ENCODE data around the gene UPK3BL1. TPM values are rescaled to one million over a fixed set of nuclear protein-coding genes. Genes with fewer than 3 reads are reported as not detected.
"Not testable (repeated sequence)": the region's sequence is repeated elsewhere in the genome, so short reads cannot be mapped to it uniquely, and the experiment has no call there.

The UPK3BL1 gene, protein sequence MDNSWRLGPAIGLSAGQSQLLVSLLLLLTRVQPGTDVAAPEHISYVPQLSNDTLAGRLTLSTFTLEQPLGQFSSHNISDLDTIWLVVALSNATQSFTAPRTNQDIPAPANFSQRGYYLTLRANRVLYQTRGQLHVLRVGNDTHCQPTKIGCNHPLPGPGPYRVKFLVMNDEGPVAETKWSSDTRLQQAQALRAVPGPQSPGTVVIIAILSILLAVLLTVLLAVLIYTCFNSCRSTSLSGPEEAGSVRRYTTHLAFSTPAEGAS
- total RNA-seq (2021), result 6.8 and 12.4 TPM in 2 replicates
- long read RNA-seq, partial matches to known transcripts, result 0 of 3 reads
- long read RNA-seq, other reads (novel, unspliced or antisense), result 1 of 3 reads

DNA sequence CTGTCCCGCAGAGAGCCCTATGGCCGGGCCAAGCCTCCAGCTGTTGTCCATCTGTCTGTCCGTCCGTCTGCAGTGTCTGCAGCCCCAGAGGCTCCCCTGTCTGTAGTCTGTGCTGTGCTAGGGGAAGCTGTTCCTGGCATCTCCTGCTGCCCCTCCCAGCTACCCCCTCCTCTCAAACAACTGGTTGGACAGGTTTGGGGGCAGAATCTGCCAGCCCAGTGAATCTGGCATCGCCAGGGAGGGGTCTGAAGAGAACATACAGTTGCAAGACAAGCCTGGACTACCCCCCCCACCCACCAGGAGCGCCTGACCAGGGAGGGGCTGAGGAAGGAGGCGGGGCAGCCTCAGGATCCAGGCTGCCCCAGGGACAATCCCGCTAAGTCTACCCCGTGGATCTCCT, at the start of gene UPK3BL1:
Gene UPK3BL1 (minus strand): TSS at position 101 of the 400 bp plus-strand sequence. CDS start 50 bp downstream, at position 51.
- not testable (repeated sequence) for H4K20me1 ChIP-seq (ENCODE audit: control insufficient read depth, insufficient read depth, insufficient read length); H3T11ph ChIP-seq (ENCODE audit: low read length); H4K5ac ChIP-seq (ENCODE audit: insufficient read length, low read depth, low read length); H3K23ac ChIP-seq (ENCODE audit: insufficient read length, low read depth, low read length); H3K23me2 ChIP-seq (ENCODE audit: insufficient read length, low read depth, low read length, poor library complexity, severe bottlenecking); H4K91ac ChIP-seq (ENCODE audit: insufficient read length, low read depth, low read length); DNase-seq; H3K4me1 ChIP-seq (ENCODE audit: insufficient read depth, low read length); H3K4me2 ChIP-seq (ENCODE audit: insufficient read depth, insufficient read length, low read length); H3K9me3 ChIP-seq (ENCODE audit: control insufficient read depth, low read depth, low read length); H3K56ac ChIP-seq (ENCODE audit: insufficient read length, low read depth, low read length); H3K79me1 ChIP-seq (ENCODE audit: insufficient read depth, low read depth, low read length, poor library complexity, severe bottlenecking); H3K9ac ChIP-seq (ENCODE audit: extremely low read depth, insufficient read length, low read length); H3K9me3 Mint-ChIP-seq; H2BK120ac ChIP-seq (ENCODE audit: low read depth, low read length, poor library complexity, severe bottlenecking); H3K36me3 Mint-ChIP-seq (ENCODE audit: insufficient read depth in 1 of 3, low read depth in 3 of 3); H3K27me3 Mint-ChIP-seq (ENCODE audit: low read depth); H2BK5ac ChIP-seq (ENCODE audit: insufficient read length, low read length); H2BK20ac ChIP-seq (ENCODE audit: low read depth, low read length, poor library complexity, severe bottlenecking); H3K27ac Mint-ChIP-seq; H3K4ac ChIP-seq (ENCODE audit: low read depth, low read length); H3K27ac ChIP-seq (ENCODE audit: insufficient read length, low read depth, low read length); H3K4me1 Mint-ChIP-seq; H2AFZ ChIP-seq (ENCODE audit: low read length); H3K4me3 Mint-ChIP-seq; H3K14ac ChIP-seq (ENCODE audit: insufficient read depth, low read length); H3K27me3 ChIP-seq (ENCODE audit: insufficient read depth, low read length); H3K79me2 ChIP-seq (ENCODE audit: insufficient read depth, low read length); H2BK12ac ChIP-seq (ENCODE audit: insufficient read length, low read depth, low read length); H4K8ac ChIP-seq (replicated peaks; ENCODE audit: insufficient read length, low read depth, low read length); H2BK15ac ChIP-seq (ENCODE audit: low read depth, low read length); H3K18ac ChIP-seq (ENCODE audit: insufficient read length, low read depth, low read length); H2AK5ac ChIP-seq (ENCODE audit: insufficient read length, low read length)
- WGBS (ENCODE audit: extremely low coverage, insufficient read length, low lambda C conversion rate), result no CpG with 5 or more reads among the region's 9 CpGs

DNA sequence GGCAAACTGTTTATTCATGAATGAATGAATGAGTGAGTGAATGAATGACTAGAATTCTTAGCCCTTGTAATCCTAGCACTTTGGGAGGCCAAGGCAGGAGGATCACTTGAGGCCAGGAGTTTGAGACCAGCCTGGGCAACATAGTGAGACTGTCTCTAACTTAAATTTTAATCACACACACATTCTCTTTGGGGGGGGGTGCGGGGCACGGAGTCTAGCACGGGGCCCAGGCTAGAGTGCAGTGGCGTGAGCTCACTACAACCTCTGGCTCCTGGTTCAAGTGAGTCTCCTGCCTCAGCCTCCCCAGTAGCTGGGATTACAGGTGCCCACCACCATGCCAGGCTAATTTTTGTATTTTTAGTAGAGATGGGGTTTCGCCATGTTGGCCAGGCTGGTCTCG, 48.0 kb upstream of the UPK3BL1 start:
- not testable (repeated sequence) for H3K14ac ChIP-seq (ENCODE audit: insufficient read depth, low read length); H3K27ac ChIP-seq (ENCODE audit: insufficient read length, low read depth, low read length); H2BK5ac ChIP-seq (ENCODE audit: insufficient read length, low read length); H3K79me2 ChIP-seq (ENCODE audit: insufficient read depth, low read length); H3K36me3 Mint-ChIP-seq (ENCODE audit: insufficient read depth in 1 of 3, low read depth in 3 of 3); H3K56ac ChIP-seq (ENCODE audit: insufficient read length, low read depth, low read length); H3T11ph ChIP-seq (ENCODE audit: low read length); H3K18ac ChIP-seq (ENCODE audit: insufficient read length, low read depth, low read length); H3K27ac Mint-ChIP-seq; H2AK5ac ChIP-seq (ENCODE audit: insufficient read length, low read length); H2BK15ac ChIP-seq (ENCODE audit: low read depth, low read length); H3K27me3 ChIP-seq (ENCODE audit: insufficient read depth, low read length); H2BK12ac ChIP-seq (ENCODE audit: insufficient read length, low read depth, low read length); H3K4ac ChIP-seq (ENCODE audit: low read depth, low read length); H4K8ac ChIP-seq (replicated peaks; ENCODE audit: insufficient read length, low read depth, low read length); H2AFZ ChIP-seq (ENCODE audit: low read length); H3K9me3 ChIP-seq (ENCODE audit: control insufficient read depth, low read depth, low read length); H3K9me3 Mint-ChIP-seq; H2BK20ac ChIP-seq (ENCODE audit: low read depth, low read length, poor library complexity, severe bottlenecking); H3K79me1 ChIP-seq (ENCODE audit: insufficient read depth, low read depth, low read length, poor library complexity, severe bottlenecking); H3K9ac ChIP-seq (ENCODE audit: extremely low read depth, insufficient read length, low read length); H3K23me2 ChIP-seq (ENCODE audit: insufficient read length, low read depth, low read length, poor library complexity, severe bottlenecking); H2BK120ac ChIP-seq (ENCODE audit: low read depth, low read length, poor library complexity, severe bottlenecking); H3K4me3 Mint-ChIP-seq; H3K4me1 ChIP-seq (ENCODE audit: insufficient read depth, low read length); H4K20me1 ChIP-seq (ENCODE audit: control insufficient read depth, insufficient read depth, insufficient read length); H4K5ac ChIP-seq (ENCODE audit: insufficient read length, low read depth, low read length); H3K4me2 ChIP-seq (ENCODE audit: insufficient read depth, insufficient read length, low read length); DNase-seq; H3K23ac ChIP-seq (ENCODE audit: insufficient read length, low read depth, low read length); H3K4me1 Mint-ChIP-seq; H4K91ac ChIP-seq (ENCODE audit: insufficient read length, low read depth, low read length)
- WGBS (ENCODE audit: extremely low coverage, insufficient read length, low lambda C conversion rate), result no CpG with 5 or more reads among the region's 6 CpGs
- peaks cover 24% of the 10 kb centered on the region for H3K27me3 Mint-ChIP-seq (ENCODE audit: low read depth)
